HG03354 (cell line): ENCODE data around the gene HSFX3.
"Not testable (repeated sequence)": the region's sequence is repeated elsewhere in the genome, so short reads cannot be mapped to it uniquely, and the experiment has no call there.

Experiments
- ATAC-seq: cut with Tn5 transposase; IDR thresholded peaks from one replicate; pipeline ENCODE4 v1.9.1; 2021; ENCODE audit warnings: mild to moderate bottlenecking; ENCODE audit not compliant: unreplicated experiment, poor library complexity, severe bottlenecking

The HSFX3 gene

DNA sequence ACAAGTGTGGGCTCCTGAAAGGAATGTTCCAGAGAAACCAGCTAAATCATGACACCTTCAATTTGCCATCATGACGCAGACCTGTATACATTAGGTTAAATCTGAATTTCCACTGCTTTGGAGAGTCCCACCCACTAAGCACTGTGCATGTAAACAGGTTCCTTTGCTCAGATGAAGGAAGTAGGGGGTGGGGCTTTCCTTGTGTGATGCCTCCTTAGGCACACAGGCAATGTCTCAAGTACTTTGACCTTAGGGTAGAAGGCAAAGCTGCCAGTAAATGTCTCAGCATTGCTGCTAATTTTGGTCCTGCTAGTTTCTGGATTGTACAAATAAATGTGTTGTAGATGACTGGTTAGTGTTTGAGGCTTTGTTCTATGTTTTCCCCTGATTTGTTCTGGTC is 2.8 kb downstream of the HSFX3 start:
- not testable (repeated sequence) for ATAC-seq

DNA sequence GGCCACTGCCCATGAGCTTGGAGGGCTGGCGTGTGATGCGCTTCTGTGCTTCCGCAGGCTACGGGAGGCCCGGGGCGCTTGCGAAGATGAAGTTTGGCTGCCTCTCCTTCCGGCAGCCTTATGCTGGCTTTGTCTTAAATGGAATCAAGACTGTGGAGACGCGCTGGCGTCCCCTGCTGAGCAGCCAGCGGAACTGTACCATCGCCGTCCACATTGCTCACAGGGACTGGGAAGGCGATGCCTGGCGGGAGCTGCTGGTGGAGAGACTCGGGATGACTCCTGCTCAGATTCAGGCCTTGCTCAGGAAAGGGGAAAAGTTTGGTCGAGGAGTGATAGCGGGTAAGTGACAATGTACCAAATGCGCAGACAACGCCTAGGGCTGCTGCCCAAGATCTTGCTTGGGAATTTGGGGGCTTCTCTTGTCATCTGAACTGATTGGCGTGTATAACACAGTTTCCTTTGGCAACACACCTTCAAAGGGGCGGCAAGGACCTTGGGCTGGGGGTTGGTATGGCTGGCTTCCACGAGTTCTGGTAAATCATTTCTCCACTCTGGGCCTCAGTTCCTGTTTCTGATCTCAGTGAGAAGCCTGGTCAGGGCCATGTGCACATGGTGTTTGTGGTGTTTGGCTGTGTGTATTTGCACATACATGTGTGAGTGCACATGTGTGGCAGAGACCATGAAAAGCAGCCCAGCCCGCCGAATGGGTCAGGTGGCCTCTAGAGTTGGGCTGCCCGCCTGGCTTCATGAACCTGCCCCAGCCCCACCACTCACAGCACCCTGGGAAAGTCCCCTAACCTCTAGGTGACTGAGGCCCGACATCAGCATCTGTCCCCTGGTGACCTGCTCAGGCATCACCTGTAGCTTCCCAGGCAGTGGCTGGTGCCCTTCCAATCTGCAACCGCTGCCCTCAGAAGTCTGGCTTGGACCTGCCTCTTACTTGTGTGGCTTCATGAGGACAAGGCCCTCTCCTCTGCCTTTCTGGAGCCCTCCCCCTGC is 3.9 kb downstream of the HSFX3 start:
- ATAC-seq = peak; percentile 60

DNA sequence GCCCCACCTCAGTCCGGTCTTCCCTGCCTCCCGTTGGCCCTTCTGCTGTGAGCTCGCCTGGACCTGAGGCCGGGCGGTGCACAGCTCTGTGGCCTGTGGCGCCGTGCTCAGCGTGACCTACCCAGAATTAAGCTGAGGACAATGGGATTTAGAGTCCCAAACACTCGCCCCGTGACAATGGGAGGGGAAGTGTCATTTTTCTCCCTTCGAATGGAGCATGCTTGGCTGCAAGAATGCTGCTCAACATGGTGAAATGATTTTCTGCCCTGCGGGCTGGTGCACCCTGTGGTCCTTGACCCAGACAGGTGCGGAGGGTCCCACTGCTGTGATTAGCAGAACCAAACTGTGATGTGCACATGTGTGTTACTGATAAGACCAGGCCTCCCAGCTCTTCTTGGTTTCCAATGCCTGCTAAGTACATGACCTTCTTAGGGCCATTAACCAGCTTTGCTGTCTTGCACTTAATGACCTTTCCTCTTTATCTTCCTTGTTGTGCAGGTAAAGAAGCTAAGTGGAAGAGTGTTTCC is 8.1 kb downstream of the HSFX3 start:
- no peak for ATAC-seq

DNA sequence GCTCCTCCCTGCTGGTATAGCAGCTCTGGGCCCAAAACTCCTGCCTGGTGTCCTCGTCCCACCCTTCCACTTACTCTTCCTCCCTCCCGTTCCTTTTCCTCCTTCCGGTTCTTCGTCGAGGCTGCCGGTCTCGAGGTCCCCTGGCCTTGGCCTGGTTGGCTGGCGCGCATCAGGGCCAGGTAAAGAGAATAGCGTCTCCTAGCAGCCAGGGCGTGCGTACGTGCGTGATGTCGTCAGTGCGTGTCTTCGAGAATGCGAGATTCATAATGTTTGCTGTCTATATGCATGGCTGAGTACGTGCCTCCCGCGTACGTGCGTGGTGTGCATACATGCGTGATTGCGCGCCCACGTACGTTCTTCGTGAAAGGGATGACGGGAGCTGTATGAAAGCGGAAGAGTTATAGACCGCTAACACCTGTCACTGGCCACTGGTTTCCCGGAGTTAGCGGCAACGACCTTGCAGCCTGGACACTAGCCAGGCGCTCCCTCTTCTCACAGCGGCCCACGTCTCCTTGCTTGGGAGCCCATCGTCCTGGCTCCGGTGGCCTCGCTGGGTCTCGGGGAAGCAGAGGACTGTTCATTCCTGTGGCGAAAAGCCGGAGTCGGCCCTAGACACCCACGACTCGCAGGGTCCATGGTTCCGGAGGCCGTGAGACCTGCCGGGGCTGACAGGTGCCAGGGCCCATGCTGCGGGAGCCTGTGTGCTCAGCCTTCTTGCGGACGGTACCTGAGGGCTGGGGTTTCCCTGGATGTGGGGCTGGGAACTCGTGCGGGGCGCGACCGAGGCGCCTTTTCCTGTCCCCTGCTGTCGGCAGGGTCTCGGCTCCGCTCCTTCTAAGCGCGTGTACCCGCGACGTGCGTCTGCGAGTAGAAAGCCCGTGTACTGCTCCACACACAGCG is 8.9 kb downstream of the HSFX3 start, which contains the start of gene EOLA1:
EOLA1 (plus strand) TSS at position 392 of the 900 bp plus-strand sequence. CDS start 4,619 bp downstream, outside the sequence.
- peak; percentile 78 for ATAC-seq

DNA sequence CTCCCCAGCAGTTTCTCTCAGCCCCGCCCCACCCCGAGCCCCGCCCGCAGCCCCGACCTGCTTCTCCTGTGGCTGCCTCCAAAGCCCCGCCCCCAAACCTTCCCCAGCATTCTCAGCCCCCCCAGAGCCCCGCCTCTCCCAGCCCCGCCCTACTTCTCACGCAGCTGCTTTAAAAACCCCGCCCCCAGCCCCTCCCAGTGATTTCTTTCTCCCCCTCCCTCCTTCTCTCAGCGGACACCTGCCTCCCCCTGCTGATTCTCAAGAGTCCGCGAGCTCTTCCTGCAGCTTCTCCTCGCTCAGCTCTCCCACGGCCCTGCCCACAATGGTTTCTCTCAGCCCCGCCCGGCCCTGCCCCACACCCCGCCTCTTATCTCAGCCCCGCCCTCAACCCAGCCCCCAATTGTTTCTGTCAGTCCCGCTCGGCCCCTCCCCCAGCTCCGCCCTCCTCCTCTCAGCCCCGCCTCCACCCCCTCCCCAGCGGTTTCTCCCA is 9.5 kb downstream of the HSFX3 start:
- ATAC-seq = peak; percentile 19

DNA sequence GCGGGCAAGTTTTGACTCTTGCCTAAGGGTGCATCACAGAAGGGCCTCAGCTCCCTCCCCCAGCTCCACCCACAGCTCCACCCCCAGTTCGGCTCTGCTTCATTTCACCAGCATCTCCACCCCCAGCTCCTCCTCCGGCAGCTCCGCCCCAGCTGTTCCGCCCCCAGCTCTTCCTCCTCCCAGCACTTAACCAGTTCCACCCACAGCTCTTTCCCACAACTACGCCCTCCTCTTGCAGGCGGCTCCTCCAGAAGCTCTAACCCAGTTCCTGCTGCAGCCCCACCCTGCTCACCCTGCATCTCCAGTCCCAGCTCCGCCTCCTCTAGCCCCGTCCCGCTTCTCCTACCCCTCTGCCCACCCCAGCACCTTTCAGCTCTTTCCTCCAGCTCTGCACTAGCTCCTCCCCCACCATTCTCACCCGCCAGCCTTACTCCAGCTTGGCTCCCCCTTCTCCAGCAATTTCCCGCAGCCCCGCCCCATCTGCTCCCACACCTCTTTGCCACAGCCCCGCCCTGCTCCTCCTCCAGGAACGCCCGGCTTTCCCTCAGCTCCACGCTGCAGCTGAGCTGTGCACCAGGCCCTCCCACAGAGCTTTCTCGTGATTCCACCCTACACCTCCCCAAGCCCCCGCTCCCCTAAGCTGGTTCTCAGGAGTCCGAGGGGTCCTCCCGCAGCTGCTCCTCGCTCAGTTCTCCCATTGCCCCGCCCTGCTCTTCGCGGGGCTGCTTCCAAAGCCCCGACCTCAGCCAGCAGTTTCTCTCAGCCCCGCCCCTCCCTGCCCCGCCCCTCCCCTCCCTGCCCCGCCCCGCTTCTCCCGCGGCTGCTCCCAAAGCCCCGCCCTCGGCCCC is 10.2 kb downstream of the HSFX3 start:
- ATAC-seq = peak; percentile 54

DNA sequence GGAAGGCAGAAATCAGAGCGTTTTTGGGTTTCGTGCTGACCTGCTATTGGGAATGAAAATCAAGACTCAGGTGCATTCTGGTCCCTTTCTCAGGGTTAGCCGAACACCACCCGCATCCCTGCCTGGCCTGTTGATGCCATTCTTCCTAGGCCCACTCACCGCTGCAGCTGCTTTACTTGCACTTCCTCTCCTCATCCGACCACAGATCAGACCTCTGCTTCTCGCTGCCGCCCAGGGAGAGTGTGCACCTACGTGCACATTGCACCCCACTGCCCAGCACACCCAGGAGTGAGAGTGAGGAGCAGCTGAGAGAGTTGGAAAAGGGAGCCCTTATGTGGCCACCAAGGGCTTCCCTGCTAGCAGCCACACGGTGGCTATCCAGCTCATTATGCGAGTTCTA is 12.2 kb downstream of the HSFX3 start:
- not testable (repeated sequence) for ATAC-seq

DNA sequence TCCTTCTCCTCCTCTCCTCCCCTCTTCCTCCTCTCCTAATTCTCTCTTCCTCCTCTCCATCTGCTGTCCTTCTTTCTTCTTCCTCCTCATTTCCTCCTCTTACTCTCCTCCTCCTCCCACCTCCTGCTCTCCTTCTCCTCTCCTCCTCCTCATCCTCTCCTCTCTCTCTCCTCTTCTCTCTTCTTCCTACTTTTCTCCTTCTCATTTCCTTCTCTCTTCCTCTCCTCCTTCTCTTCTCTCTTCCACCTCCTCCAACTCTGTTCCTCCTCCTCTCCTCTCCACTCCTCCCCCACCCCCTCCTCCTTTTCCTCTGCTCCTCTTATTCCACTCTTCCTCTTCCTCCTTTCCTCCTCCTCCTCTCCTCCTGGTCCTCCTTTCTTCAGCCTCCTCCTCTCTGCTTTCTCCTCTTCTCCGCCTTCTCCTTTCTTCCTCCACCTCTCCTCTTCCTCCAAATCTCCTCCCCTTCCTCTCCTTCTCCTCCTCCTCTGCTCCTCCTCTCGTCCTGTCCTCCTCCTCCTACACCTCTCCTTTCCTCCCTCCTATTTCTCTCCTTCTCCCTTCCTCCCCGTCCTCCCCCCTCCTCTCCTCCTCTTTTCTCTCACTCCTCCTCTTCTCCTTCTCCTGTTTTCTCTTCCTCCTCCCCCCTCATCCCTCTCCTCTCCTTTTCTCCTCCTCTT is 14.7 kb downstream of the HSFX3 start:
- ATAC-seq = not testable (repeated sequence)

DNA sequence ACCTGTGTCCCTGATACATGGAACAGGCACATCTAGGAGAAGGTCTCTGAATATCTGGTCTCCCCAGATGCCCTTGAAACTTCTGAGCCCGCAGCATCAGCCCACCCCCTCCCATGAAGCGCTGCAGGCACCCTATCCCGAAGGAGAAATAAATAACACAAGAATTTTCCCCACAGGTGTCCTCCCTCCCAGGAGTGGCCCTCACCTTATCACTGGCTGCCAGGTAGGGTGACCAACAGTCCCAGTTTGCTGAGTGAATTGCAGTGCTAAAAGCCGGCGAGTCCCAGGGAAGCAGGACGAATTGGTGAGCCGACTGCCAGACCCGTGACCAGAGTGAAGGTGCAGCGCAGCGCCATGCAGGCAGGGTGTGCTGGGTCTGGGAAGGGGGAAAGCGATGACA is 15.7 kb downstream of the HSFX3 start:
- ATAC-seq = not testable (repeated sequence)

DNA sequence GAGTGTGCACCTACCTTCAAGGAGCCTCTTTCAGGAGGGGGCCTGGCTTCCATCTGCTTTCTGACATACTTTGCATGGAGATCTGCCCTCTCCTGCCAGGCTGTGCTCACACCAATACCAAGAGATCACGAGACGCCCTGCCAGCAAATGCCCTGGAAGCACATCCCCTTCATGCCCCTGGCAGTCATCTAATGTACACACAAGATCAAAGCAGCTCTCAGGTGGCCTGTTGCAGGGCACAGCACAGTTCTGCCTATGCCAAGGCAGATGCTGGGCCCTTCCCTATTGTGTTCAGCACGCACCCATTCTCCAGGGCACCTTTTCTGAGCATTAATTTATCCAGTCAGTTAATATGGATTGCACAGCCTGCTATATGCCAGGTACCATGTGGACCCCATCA is 16.9 kb downstream of the HSFX3 start:
- not testable (repeated sequence) for ATAC-seq

DNA sequence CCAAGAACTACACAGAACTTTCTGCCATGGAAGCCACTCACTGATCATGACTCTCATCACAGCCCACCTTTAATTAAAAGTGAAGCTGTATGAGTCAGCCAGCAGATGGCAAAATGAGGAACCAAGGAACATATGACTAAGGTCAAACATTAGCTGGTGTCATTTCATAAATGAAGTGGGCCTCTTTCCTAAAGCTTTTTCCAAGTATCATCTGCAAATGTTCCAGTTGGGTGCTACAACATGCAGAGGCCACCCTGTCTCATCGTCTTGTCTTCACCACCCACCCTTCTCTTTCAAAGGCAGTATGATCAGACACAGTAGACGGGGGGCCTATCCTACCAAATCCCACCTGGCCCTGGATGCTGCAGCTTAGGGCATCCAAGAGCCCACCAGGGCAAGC is 18.1 kb downstream of the HSFX3 start:
- peak; percentile 80 for ATAC-seq

DNA sequence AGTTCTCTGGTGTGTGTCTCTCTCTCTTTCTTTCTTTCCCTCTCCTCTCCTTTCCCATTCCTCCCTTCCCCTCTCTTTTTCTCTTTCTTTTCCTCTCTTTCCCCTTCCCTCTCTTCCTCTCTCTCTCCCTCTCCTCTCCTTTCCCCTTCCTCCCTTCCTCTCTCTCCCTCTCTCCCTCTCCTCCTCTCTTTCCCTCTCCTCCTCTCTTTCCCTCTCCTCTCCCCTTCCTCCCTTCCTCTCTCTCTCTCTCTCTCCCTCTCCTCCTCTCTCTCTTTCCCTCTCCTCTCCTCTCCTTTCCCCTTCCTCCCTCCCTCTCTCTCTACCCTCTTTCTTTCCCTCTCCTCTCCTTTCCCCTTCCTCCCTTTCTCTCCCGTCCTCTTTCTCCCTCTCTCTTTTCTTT is 21.3 kb downstream of the HSFX3 start:
- no peak for ATAC-seq

DNA sequence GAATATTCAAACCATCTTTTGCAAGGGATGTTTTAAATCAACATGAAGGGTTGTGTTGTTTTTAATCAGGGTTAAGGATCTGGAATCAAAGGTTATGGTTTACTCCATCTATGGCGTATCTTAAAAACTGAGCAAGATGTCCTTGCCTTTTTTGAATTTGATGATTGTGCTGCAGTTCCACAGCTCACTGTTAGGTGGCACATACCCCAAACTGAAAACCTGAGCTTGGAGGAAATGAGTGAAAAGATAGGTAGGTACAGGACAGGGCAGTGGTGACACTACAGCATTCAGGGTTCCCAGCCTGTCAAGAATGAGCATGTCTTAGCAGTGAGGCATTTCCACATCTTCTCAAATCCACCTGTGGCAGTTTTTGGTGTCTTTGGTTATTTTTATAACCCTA is 22.0 kb downstream of the HSFX3 start:
- peak; percentile 27 for ATAC-seq

DNA sequence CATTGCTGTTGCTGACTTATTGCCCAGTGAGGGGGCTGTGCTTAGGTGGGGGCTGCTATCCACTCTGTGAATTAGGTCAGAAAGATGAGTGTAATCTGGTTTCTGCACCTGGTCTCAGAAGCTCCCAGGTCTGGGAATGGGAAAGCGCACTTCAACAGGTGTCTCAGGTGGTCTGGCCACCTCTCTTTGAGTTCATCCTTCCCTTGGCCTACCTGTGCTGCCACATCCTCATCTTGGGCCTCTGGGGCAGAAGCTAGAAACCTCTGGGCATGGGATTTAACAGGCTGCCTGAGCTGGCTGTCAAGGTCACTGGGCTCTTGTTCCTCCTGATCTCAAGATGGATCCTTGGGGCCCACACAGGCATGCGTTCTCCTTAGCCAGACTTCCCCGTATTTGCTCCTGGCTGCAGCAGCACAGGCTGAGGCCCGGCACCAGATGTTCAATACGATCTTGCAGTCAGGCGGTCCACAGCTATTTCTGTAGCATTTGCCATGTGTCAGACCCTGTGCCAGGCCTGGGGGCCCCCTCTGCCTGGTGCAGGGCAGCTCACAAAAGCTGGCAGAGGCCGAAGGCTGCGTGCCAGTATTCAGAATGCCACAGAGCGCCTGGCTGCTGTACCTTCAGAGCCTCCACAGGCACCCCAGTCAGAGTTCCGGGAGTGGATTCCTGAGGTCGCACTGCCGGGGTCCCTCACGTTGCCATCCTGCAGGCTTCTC is 23.2 kb downstream of the HSFX3 start:
- ATAC-seq = not testable (repeated sequence)

DNA sequence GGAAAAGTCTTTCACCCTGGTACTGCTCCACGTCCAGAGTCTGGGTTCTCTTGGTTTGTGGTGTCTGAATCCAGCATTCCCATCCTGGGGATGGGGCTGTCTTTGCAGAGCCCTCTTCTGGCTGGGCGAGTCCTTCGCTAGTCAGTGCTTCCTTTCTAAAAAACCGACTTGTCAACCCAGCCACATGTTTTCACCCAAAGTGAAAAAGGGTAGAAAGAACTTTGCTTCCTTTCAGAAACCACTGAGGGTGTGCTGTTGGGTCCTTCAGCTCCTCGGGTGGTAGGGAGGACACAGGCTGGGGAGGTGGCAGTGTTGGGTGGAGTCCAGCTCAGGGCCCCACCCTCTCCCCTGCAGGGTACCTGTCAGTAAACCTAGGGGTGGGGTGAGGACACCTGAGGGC is 23.8 kb downstream of the HSFX3 start:
- ATAC-seq = peak; percentile 47

DNA sequence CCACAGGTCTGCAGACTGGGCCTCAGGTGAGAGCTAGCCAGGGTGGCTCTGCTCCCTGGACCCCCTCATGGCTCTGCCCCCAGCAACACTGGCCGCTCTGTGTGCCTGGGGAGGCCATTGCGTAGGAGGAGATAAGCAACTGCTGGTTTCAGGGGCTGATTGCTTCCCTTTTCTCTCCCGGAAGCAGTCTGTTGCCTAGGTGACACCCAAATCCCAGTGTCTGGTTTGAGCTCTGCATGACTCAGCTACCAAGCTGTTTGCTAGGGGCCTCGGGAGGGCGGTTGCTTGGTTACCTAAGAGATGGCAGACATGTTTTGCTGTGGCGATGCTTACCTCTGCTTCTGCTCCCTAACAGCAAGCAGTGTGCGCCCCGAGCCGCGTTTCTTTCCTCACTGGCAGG is 24.3 kb downstream of the HSFX3 start:
- ATAC-seq = peak; percentile 94

DNA sequence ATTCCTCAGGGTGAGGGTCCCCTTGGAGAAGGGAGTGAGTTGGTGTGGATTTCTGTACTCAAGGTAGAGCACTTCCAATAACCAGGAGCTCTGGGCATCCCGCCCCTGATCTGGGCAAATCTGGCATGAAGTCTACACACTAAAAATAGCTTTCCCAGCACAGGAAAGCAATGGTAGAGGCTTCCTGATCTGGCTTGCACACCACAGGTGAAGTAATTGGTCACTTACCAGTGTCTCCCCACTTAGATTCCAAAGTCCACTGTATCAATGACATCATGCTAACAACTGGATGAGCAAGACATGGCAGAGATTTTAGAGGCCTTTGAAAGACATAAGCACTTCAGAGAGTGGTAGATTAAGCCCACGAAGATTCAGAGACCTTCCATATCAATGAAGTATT is 26.8 kb downstream of the HSFX3 start:
- no peak for ATAC-seq

DNA sequence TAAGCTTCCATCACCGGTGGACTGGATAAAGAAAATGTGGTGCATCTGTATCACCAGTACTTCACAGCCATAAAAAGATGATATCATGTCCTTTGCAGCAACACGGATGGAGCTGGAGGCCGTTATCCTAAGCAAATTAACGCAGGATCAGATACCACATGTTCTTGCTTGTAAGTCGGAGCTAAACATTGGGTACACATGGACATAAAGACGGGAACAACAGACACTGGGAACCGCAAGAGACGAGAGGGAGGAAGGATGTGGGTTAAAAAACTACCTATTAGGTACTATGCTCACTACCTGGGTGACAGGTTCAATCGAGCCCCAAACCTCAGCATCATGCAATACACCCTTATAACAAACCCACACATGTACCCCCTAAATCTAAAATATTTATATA is 28.3 kb downstream of the HSFX3 start:
- no peak for ATAC-seq
